ENCODE measurements around the gene GNAT3. TPM values are rescaled to one million over a fixed set of nuclear protein-coding genes. Genes with fewer than 3 reads are reported as not detected.

GNAT3 gene
- total and polyA plus RNA-seq, 4 donors = not detected

DNA sequence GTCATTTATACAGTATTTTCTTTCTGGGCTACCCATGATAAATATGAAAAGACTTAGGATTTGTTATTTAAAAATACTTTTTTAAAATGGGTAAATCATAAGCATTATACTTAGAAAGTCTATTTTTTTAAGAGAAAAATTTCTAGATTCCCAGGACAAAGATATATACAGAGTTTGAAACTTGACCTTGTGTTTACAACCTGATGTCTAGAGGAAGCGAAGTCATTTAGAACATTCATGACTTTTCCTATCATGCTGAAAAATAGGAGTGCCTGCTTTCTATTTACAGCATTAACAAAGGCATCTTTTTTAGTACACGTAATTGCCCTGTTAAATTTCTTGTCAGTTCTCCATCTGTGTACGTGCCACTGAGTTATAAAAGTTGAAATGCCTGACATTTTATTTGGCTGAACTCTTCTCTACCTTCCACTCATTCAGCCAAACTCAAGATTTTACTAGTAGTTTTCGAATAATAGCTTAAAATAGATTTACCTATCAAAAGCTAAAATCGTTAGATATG is 23.0 kb downstream of the GNAT3 start:
- Histone ChIP-seq H3K4me1 (ENCODE audit: control insufficient read depth in 4 of 4, insufficient read depth in 4 of 4, low read length in 3 of 4) (no peaks in the 10 kb centered on the region), H3K4me3 (ENCODE audit: low read depth in 1 of 3, low read length in 3 of 3) (no peak overlapping the region), H3K27ac (ENCODE audit: low read depth in 1 of 2, low read length in 2 of 2) (no peak overlapping the region), H3K9ac (ENCODE audit: low read depth in 1 of 2, low read length in 2 of 2) (no peak overlapping the region), H3K36me3 (ENCODE audit: control insufficient read depth in 4 of 4, insufficient read depth in 3 of 4, low read depth in 1 of 4, low read length in 3 of 4) (no peaks in the 10 kb centered on the region), H3K9me3 (ENCODE audit: control insufficient read depth in 4 of 4, low read length in 3 of 4) (no peaks in the 10 kb centered on the region), H3K27me3 (ENCODE audit: control insufficient read depth in 4 of 4, insufficient read depth in 4 of 4, low read length in 3 of 4) (no peaks in the 10 kb centered on the region)
- DNase-seq (ENCODE audit: low spot score) = no peak
- TF ChIP-seq, protein P1, sequence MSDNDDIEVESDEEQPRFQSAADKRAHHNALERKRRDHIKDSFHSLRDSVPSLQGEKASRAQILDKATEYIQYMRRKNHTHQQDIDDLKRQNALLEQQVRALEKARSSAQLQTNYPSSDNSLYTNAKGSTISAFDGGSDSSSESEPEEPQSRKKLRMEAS (IDR thresholded peaks at IDR 0.05) = no peak
- TF ChIP-seq NR2F2 (IDR thresholded peaks at IDR 0.05) = no peak
- no peak for TF ChIP-seq FOXA2 (IDR thresholded peaks at IDR 0.05)
- TF ChIP-seq HNF4A (conservative IDR thresholded peaks at IDR 0.05) = no peak
- no peak for TF ChIP-seq RXRA (IDR thresholded peaks at IDR 0.05)
- TF ChIP-seq, protein P2, sequence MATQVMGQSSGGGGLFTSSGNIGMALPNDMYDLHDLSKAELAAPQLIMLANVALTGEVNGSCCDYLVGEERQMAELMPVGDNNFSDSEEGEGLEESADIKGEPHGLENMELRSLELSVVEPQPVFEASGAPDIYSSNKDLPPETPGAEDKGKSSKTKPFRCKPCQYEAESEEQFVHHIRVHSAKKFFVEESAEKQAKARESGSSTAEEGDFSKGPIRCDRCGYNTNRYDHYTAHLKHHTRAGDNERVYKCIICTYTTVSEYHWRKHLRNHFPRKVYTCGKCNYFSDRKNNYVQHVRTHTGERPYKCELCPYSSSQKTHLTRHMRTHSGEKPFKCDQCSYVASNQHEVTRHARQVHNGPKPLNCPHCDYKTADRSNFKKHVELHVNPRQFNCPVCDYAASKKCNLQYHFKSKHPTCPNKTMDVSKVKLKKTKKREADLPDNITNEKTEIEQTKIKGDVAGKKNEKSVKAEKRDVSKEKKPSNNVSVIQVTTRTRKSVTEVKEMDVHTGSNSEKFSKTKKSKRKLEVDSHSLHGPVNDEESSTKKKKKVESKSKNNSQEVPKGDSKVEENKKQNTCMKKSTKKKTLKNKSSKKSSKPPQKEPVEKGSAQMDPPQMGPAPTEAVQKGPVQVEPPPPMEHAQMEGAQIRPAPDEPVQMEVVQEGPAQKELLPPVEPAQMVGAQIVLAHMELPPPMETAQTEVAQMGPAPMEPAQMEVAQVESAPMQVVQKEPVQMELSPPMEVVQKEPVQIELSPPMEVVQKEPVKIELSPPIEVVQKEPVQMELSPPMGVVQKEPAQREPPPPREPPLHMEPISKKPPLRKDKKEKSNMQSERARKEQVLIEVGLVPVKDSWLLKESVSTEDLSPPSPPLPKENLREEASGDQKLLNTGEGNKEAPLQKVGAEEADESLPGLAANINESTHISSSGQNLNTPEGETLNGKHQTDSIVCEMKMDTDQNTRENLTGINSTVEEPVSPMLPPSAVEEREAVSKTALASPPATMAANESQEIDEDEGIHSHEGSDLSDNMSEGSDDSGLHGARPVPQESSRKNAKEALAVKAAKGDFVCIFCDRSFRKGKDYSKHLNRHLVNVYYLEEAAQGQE (IDR thresholded peaks at IDR 0.05) = no peak
- TF ChIP-seq YY1 (IDR thresholded peaks at IDR 0.05) = no peak
- no peak for TF ChIP-seq RAD21 (IDR thresholded peaks at IDR 0.05)
- TF ChIP-seq, protein P3, sequence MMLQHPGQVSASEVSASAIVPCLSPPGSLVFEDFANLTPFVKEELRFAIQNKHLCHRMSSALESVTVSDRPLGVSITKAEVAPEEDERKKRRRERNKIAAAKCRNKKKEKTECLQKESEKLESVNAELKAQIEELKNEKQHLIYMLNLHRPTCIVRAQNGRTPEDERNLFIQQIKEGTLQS (IDR thresholded peaks at IDR 0.05) = no peak
- TF ChIP-seq GABPA (IDR thresholded peaks at IDR 0.05 in 1 of 2, conservative IDR thresholded peaks at IDR 0.05 in 1 of 2) = no peak
- TF ChIP-seq HNF4G (IDR thresholded peaks at IDR 0.05) = no peak
- TF ChIP-seq TAF1 (conservative IDR thresholded peaks at IDR 0.05) = no peak
- TF ChIP-seq, protein P4, sequence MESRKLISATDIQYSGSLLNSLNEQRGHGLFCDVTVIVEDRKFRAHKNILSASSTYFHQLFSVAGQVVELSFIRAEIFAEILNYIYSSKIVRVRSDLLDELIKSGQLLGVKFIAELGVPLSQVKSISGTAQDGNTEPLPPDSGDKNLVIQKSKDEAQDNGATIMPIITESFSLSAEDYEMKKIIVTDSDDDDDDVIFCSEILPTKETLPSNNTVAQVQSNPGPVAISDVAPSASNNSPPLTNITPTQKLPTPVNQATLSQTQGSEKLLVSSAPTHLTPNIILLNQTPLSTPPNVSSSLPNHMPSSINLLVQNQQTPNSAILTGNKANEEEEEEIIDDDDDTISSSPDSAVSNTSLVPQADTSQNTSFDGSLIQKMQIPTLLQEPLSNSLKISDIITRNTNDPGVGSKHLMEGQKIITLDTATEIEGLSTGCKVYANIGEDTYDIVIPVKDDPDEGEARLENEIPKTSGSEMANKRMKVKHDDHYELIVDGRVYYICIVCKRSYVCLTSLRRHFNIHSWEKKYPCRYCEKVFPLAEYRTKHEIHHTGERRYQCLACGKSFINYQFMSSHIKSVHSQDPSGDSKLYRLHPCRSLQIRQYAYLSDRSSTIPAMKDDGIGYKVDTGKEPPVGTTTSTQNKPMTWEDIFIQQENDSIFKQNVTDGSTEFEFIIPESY (IDR thresholded peaks at IDR 0.05) = no peak
- no peak for TF ChIP-seq JUND (IDR thresholded peaks at IDR 0.05)
- no peak for TF ChIP-seq EGR1 (IDR thresholded peaks at IDR 0.05; ENCODE audit: low read depth in 2 of 2)
- no peak for TF ChIP-seq SP1 (IDR thresholded peaks at IDR 0.05)
- no peak for TF ChIP-seq FOXA1 (IDR thresholded peaks at IDR 0.05)
- TF ChIP-seq, protein P5, sequence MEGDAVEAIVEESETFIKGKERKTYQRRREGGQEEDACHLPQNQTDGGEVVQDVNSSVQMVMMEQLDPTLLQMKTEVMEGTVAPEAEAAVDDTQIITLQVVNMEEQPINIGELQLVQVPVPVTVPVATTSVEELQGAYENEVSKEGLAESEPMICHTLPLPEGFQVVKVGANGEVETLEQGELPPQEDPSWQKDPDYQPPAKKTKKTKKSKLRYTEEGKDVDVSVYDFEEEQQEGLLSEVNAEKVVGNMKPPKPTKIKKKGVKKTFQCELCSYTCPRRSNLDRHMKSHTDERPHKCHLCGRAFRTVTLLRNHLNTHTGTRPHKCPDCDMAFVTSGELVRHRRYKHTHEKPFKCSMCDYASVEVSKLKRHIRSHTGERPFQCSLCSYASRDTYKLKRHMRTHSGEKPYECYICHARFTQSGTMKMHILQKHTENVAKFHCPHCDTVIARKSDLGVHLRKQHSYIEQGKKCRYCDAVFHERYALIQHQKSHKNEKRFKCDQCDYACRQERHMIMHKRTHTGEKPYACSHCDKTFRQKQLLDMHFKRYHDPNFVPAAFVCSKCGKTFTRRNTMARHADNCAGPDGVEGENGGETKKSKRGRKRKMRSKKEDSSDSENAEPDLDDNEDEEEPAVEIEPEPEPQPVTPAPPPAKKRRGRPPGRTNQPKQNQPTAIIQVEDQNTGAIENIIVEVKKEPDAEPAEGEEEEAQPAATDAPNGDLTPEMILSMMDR (IDR thresholded peaks at IDR 0.05; ENCODE audit: low read depth, low read length, missing input control) = no peak
- WGBS = 77% methylated on average over 5 of the region's 5 CpGs

All from liver (tissue), 9 donors.